C4-2B (cell line): Measurements from ENCODE around the gene KDM4C.

ENCODE experiments used
- CTCF ChIP-seq: fragments of 450-650 bp; conservative IDR thresholded peaks from 2 replicates; pipeline ENCODE4 v1.5.1; 2017; ENCODE audit warnings: mild to moderate bottlenecking
- ZFX ChIP-seq: fragments of 450-650 bp; IDR thresholded peaks from 2 replicates; pipeline ENCODE4 v1.6.1; 2017

GRCh38 chr9:6708732-6709131 lies 49.0 kb upstream of the KDM4C start:
- no peak for TF ChIP-seq CTCF
- no peak for TF ChIP-seq ZFX
